Measurements from ENCODE around the gene RNF186.

DNA sequence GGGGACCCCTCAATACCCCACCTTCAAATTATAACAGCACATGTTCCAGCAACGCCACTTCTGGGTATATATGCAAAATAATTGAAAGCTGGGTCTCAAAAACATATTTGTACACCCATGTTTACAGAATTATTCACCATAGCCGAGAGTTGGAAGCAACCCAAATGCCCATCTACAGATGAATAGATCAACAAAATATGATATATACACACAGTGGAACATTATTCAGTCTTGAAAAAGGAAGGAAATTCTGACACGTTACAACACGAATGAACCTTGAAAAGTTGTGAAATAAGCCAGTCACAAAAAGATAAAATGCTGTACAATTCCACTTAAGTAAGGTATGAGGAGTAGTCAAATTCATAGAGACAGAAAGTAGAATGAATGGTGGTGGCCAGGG lies 20.5 kb downstream of the RNF186 start:
- TF ChIP-seq RCOR1 (IDR thresholded peaks at IDR 0.05; ENCODE audit: low read length): no peak
- no peak for TF ChIP-seq TAF1 (IDR thresholded peaks at IDR 0.05; ENCODE audit: borderline replicate concordance, low read depth, low read length)
- TF ChIP-seq EZH2phosphoT487 (IDR thresholded peaks at IDR 0.05; ENCODE audit: borderline replicate concordance, low read depth): no peak
- TF ChIP-seq, protein P1, sequence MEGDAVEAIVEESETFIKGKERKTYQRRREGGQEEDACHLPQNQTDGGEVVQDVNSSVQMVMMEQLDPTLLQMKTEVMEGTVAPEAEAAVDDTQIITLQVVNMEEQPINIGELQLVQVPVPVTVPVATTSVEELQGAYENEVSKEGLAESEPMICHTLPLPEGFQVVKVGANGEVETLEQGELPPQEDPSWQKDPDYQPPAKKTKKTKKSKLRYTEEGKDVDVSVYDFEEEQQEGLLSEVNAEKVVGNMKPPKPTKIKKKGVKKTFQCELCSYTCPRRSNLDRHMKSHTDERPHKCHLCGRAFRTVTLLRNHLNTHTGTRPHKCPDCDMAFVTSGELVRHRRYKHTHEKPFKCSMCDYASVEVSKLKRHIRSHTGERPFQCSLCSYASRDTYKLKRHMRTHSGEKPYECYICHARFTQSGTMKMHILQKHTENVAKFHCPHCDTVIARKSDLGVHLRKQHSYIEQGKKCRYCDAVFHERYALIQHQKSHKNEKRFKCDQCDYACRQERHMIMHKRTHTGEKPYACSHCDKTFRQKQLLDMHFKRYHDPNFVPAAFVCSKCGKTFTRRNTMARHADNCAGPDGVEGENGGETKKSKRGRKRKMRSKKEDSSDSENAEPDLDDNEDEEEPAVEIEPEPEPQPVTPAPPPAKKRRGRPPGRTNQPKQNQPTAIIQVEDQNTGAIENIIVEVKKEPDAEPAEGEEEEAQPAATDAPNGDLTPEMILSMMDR (IDR thresholded peaks at IDR 0.05): no peak
- TF ChIP-seq, protein P2, sequence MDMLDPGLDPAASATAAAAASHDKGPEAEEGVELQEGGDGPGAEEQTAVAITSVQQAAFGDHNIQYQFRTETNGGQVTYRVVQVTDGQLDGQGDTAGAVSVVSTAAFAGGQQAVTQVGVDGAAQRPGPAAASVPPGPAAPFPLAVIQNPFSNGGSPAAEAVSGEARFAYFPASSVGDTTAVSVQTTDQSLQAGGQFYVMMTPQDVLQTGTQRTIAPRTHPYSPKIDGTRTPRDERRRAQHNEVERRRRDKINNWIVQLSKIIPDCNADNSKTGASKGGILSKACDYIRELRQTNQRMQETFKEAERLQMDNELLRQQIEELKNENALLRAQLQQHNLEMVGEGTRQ (IDR thresholded peaks at IDR 0.05; ENCODE audit: borderline replicate concordance, low read depth, low read length): no peak
- no peak for TF ChIP-seq ELF1 (IDR thresholded peaks at IDR 0.05)
- no peak for TF ChIP-seq EP300 (IDR thresholded peaks at IDR 0.05; ENCODE audit: borderline replicate concordance in 1 of 2, low read depth in 1 of 2, low read length in 1 of 2)

Measured in SK-N-SH (cell line).